NCI-H69 (cell line): ENCODE data around the gene ZNF473.
"Not testable (repeated sequence)": the region's sequence is repeated elsewhere in the genome, so short reads cannot be mapped to it uniquely, and the experiment has no call there.

Experiments
- DNase-seq: peaks from one replicate; lab custom pipeline; 2025; lab: John Stamatoyannopoulos, UW

ZNF473 gene

DNA sequence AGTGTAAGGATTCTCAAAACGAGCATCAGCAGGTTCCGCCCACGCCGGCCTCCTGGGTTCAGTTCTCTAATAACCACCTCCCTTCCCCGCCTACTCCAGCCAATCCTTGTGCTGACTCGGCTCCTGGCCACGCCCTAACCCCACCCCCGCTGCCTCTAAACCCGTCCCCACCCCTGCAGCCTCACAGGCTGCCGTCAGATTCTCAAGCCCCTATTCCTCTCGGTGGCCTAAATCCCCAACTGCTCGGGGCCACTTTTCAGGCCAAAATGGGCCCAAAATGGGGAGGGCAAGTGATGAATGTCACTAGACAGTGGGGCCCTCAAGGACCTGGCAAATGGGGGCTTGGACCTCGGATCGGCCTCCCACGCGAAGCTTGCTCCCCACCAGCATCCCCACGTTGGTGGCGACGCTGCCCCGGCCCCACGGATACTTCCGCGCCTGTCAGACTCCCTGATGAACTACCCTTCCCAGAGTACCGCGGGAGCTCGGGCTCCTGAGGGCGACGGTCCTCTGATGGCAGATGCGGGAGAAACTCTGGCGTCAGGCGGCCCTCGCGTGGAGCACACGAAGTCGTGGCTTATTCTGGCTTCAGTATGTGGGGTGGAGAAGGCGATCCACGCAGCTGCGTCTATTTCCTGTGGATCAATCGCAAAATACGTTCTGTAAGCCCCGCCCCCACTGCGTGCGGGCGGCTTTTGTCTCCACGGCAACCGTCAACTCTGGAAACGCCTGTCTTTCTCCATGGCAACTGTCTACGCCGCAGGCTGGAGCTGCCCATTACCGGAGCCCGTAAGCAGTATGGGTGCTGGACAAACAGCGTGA is 24.8 kb downstream of the ZNF473 start:
- peak; percentile 95 for DNase-seq

GRCh38 chr19:50051228-50051895 is 25.6 kb downstream of the ZNF473 start:
- DNase-seq, result not testable (repeated sequence)

DNA sequence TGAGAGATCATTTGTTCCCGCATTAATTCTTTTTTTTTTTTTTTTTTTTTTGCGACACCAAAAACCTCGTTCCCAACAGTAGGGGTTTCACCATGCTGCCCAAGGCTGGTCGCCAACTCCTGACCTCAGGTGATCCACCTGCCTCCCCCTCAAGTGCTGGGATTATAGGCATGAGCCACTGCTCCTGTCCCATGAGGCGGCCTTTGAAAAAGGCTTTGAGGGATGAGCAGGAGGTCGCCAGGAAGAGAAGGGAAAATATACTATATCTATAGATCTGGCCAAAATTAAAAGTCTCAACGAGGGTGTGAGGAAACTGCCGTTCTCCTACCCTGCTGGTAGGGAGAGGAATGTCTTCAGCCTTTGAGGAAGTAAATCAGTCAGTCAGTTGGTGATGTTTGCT is 26.2 kb downstream of the ZNF473 start:
- DNase-seq, result no peak

GRCh38 chr19:50053119-50053518 is 27.3 kb downstream of the ZNF473 start:
- no peak for DNase-seq

DNA sequence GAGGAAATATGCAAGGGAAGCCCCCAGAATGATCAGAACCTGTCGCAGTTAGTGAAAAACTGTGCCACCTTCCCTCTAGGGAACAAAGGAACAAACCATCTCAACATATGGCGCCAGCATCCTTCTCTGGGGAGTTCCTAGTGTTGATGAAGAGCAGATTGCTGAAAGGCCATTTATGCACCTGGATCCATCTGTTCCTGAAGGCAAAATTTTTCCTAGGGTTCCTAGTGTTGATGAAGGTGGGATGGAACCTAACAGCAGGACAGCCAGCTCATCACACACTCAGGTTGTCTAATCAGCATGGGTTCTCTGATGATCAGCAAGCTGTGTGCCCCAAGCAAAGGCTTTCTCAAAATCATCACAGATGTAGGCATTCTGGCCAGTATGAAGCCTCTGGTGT is 32.6 kb downstream of the ZNF473 start:
- DNase-seq, result no peak

- DNase-seq, result no peak
These were observed 33.2 kb downstream of the ZNF473 start for GRCh38 chr19:50059045-50059444.

DNA sequence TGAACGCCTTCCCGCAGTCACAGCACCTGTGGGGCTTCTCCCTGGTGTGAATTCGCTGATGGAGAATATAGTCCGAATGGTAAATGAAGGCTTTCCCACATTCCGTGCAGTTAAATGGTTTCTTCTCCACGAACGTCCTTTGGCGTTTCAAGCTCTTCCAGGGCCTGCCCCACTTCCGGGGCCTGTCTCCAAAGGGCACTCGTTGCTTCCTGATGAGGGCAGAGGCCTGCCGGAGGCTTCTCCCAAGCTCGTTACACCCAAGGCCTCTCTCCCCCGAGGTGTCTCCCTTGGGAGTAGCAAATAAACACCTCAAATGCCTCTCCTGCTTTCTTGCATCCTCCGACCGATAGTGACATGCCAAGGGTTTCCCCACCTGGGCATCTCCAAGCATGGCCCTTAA is 34.3 kb downstream of the ZNF473 start:
- DNase-seq, result no peak

- peak; percentile 9 for DNase-seq
These were observed 35.8 kb downstream of the ZNF473 start for GRCh38 chr19:50061650-50062049.

GRCh38 chr19:50065938-50066337 is 40.1 kb downstream of the ZNF473 start:
- DNase-seq, result no peak

DNA sequence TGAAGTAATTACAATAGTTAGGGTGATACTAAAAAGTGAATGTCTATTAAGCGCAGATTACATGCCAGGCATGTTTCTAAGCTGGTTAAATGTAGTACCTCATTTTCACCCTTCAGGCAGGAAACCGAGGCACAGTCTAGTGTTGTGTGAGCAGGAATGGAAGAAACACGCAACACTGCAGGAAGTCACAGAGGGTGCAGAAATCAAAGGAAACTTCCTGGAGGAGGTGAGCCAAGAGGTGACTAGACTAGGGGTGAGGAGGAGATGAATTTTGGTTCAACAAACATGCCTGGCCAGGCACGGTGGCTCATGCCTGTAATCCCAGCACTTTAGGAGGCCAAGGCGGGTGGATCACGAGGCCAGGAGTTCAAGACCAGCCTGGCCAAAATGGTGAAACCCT is 41.8 kb downstream of the ZNF473 start:
- no peak for DNase-seq

DNA sequence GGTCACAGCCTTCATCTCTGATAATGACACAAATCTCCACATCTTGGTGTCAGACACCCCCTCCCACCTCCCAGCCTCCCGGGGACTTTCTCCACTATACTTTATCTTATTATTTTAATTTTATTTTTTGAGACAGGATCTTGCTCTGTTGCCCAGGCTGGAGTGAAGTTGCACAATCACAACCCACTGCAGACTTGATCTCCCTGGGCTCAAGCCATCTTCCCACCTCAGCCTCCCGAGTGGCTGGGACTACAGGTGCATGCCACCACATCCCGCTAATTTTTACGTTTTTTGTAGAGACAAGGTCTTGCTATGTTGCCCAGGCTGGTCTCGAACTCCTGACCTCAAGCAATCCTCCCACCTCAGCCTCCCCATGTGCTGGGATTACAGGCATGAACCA is 42.6 kb downstream of the ZNF473 start:
- DNase-seq, result not testable (repeated sequence)

GRCh38 chr19:50075076-50075475 is 49.3 kb downstream of the ZNF473 start:
- not testable (repeated sequence) for DNase-seq

- DNase-seq, result not testable (repeated sequence)
These were observed 50.0 kb downstream of the ZNF473 start for GRCh38 chr19:50075644-50076372.

DNA sequence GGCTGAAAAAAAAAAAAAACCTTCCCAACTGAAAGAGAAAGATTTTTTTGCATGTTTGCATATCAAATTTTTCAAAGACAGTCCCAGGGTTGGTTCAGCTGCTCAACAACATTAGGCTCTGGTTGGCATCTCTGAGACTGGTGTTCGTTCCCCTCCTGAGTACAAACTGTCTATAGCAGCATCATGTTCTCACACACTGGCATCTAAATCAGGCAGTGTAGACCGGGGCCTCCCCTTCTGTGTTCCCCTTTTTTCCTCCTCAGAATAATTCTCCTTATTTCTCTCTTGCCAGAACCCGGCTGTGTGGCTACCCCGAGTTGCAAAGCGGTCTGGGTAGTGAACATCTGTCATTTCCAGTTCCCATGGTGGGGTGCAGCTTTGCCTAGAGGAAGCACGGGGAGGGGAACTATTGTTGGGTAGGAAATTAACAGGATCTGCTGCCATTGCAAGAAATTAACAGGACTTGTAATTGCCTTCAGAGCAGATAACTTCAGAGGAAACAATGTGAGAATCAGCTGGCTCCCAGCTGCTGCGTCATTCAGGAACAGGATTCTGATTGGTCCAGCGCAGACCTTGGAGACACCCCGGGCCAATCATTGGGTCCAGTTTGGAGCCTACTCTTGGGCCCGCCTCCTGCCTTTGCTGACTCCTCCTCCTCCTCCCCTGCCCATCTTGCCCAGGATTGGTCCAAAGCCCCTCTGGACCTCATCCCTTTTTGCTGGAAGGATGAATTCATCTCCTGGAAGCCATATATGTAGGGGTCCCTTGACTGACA is 51.0 kb downstream of the ZNF473 start:
- DNase-seq, result not testable (repeated sequence)

GRCh38 chr19:50079014-50079413 is 53.2 kb downstream of the ZNF473 start:
- not testable (repeated sequence) for DNase-seq

GRCh38 chr19:50084440-50084839 is 58.6 kb downstream of the ZNF473 start:
- DNase-seq, result not testable (repeated sequence)

DNA sequence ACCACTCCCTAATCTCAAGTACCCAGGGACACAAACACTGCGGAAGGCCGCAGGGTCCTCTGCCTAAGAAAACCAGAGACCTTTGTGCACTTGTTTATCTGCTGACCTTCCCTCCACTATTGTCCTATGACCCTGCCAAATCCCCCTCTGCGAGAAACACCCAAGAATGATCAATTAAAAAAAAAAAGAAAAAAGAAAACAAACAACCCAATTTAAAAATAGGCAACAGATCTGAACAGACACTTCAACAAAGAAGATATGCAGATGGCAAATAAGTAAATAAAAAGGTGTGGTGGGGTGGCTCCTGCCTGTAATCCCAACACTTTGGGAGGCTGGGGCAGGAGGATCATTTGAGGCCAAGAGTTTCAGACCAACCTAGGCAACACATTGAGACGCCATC is 61.3 kb downstream of the ZNF473 start:
- DNase-seq, result not testable (repeated sequence)

DNA sequence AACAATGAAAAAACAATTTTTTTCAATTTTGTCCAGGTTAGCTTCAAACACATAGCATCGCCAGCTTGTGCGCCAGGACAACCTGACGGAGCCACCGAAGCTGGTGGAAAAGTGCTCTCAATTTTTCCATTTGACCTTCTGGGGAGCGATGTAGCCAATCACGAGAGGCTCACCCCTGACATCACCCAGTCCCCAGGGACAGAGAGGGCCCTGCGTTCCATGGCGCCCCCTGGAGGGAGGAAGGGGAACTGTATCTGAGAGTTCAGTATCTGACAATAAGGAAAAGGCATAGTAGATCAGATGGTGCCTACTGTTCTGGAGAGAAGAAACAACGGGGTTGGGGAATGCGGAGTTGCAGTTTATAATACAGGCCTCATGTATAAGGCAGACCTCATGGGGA is 64.9 kb downstream of the ZNF473 start:
- not testable (repeated sequence) for DNase-seq

DNA sequence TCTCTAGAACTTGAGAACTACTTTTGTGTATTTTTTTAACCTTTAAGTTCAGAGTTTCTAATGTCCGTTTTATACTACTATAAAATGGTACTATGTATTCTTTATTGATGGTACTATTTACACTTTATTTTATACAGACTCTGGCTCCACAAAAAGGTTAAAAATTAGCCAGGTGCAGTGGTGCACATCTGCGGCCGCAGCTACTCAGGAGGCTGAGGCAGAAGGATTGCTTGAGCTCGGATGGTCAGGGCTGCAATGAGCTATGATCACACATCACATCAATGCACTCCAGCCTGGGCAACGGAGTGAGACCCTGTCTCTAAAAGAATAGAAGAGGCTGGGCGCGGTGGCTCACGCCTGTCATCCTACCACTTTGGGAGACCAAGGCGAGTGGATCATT is 66.0 kb downstream of the ZNF473 start:
- not testable (repeated sequence) for DNase-seq

DNA sequence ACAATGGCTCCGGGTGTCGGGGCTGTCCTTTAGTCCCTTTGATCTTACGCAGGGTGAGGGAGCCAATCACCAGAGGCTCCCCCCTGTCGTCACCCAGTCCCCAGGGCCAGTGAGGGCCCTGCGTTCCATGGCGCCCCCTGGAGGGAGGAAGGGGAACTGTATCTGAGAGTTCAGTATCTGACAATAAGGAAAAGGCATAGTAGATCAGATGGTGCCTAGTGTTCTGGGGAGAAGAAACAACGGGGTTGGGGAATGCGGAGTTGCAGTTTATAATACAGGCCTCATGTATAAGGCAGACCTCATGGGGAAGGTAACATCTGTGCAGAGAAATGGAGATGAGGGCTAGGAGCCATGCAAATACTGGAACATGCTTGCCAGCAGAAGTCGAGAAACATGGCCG is 66.8 kb downstream of the ZNF473 start:
- DNase-seq, result not testable (repeated sequence)

DNA sequence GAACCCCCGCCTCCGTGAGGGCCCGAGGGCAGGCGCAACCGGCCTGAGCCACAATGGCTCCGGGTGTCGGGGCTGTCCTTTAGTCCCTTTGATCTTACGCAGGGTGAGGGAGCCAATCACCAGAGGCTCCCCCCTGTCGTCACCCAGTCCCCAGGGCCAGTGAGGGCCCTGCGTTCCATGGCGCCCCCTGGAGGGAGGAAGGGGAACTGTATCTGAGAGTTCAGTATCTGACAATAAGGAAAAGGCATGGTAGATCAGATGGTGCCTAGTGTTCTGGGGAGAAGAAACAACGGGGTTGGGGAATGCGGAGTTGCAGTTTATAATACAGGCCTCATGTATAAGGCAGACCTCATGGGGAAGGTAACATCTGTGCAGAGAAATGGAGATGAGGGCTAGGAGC is 72.1 kb downstream of the ZNF473 start:
- not testable (repeated sequence) for DNase-seq

DNA sequence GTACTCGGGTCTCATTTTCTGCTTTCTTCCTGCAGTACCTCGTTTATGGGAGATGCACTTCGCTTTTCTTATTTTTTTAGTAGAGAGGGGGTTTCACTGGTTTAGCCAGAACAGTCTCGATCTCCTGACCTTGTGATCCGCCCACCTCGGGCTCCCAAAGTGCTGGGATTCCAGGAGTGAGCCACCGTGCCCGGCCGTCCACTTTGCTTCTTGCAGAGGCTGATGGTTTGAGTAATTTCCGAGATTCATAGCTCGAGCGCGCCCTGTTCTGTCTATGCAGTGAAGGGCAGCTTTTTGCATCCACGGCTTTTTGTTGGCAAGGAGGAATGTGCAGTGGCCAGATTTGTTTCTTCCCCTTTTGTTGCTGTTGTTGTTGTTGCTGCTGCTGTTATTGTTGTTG is 73.1 kb downstream of the ZNF473 start:
- not testable (repeated sequence) for DNase-seq
